B cell (primary cell): ENCODE measurements around the gene PFKP.

Source experiments
- EZH2 ChIP-seq: IDR thresholded peaks from 2 replicates; pipeline ENCODE4 v1.6.1; 2012; ENCODE audit warnings: borderline replicate concordance, low read depth, mild to moderate bottlenecking, moderate library complexity, low read length; ENCODE audit not compliant: insufficient read depth, poor library complexity, severe bottlenecking
- TF ChIP-seq, protein P1 (sequence below): fragments of 200-600 bp; IDR thresholded peaks from one replicate; pipeline ENCODE4 v1.8.0; 2022; ENCODE audit warnings: antibody characterized with exemption, mild to moderate bottlenecking

DNA sequence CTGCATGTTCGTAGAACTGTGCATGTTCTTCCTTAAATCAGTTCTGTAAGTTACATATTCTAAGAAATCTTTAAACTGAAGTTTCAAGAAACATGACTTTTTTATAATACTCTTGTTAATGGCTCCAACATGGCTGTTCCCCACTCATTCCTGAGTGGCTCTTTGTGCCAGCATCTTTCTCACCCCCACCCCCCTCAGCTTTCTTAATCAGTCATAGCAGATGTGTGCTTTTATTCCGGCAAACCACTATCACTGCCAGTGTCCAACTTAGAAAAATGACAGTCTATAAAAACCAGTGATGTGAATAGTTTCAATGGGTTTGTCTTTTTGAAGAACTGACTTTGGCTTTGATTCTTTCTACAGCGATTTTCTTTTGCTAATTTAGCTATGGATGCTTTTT lies 67.7 kb downstream of the PFKP start:
- TF ChIP-seq, protein P1, sequence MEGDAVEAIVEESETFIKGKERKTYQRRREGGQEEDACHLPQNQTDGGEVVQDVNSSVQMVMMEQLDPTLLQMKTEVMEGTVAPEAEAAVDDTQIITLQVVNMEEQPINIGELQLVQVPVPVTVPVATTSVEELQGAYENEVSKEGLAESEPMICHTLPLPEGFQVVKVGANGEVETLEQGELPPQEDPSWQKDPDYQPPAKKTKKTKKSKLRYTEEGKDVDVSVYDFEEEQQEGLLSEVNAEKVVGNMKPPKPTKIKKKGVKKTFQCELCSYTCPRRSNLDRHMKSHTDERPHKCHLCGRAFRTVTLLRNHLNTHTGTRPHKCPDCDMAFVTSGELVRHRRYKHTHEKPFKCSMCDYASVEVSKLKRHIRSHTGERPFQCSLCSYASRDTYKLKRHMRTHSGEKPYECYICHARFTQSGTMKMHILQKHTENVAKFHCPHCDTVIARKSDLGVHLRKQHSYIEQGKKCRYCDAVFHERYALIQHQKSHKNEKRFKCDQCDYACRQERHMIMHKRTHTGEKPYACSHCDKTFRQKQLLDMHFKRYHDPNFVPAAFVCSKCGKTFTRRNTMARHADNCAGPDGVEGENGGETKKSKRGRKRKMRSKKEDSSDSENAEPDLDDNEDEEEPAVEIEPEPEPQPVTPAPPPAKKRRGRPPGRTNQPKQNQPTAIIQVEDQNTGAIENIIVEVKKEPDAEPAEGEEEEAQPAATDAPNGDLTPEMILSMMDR: no peak
- no peak for TF ChIP-seq EZH2
